ENCODE data around the gene GNA14.
"Not testable (repeated sequence)": the region's sequence is repeated elsewhere in the genome, so short reads cannot be mapped to it uniquely, and the experiment has no call there.

The GNA14 gene

GRCh38 chr9:77531400-77531799 lies 116.7 kb downstream of the GNA14 start:
- DNase-seq = no peak

- DNase-seq = no peak
Measured at GRCh38 chr9:77523891-77524290, 124.2 kb downstream of the GNA14 start.

GRCh38 chr9:77521091-77521490 lies 127.0 kb downstream of the GNA14 start:
- DNase-seq = no peak

GRCh38 chr9:77518688-77519087 lies 129.4 kb downstream of the GNA14 start:
- DNase-seq = no peak

DNA sequence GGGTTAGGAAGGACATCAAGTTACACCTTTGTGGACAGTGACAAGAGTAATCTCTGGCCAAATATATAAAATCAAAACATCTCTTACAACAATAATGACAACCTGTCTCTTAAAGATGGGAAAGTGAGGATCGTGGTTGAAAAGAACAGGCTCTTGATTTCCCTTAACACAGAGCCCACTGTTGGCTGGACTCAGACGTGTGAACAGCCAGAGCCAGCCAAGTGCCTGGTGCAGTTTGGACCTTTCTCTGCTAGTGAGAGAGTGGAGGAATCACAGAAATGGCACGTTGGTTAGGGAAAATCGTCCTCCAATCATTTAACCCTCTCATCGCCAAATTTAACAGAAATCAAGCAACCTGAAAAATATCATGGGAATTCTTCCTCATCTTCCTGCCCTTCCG lies 131.3 kb downstream of the GNA14 start:
- DNase-seq = no peak

DNA sequence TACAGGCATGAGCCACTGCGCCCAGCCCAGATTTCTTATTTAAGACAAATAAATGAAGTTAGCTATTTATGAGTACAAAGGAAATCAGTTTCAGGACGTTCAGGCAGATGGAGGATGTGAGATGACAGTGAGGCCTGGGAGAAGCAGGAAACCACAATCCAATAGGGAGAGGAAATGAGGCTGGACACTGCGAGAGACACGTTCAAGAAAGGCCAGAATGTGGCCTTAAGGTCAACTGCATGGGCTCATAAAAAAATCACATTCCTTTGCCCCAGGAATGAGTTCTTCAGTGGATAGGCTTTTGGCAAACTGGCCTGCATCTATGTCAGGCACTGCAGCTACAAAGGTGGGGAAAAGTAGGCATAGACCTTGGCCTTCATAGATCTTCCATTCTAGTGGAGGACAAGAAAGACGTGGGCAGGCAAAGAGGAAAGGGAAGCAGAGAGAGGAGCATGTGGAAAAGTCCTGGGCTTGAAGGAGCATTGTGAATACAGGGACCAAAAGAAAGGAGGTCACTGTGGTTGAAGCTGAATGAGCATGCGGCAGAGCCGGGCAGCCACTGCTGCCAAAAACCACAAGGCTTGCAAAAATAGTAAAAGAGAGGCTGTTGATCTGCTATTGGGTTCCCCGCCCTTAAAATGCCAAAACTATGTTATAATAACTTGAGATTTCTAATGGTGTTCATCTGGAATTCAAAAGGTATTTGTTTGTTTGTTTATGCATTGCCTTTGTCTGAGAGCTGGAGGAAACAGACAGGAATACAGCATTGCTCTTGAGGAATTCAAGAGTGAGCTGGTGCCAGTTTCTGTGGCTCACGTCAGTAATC lies 133.0 kb downstream of the GNA14 start:
- DNase-seq = no peak

DNA sequence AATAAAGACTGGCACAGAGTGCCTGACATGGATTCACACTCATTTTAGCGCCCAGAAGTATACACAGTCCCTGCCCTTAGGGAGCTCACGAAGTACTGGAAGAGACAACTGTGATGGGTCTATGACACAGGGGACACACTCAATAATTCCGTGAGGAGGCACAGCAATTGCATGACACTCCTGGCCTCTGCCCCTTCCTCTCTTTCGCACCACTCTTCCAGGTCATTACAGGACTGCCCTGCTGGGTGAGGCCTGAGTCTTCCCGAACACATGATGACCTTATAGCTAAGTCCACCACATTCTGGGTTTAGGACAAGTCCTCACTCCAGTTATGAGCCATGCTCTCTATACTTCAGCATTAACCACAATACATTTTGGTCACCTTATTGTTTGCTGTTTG lies 134.7 kb downstream of the GNA14 start:
- no peak for DNase-seq

DNA sequence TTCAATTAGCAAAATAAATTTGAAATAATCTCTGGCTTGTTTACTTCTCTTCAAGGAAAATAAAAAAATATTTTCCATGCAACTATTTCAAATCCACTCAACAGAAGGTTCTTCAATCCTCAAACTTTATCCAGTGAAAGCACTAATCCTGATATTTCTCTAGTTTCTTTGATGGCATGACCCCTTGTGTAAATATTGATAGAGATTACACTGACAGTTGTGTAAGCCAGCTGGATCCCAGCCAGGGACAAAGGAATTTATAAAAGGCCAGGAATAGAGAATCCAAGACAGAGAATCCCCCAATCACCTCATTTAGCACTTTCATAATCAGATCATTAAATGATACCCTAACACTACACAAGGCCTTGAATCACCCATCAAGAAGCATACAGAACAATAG lies 135.2 kb downstream of the GNA14 start:
- DNase-seq = no peak

DNA sequence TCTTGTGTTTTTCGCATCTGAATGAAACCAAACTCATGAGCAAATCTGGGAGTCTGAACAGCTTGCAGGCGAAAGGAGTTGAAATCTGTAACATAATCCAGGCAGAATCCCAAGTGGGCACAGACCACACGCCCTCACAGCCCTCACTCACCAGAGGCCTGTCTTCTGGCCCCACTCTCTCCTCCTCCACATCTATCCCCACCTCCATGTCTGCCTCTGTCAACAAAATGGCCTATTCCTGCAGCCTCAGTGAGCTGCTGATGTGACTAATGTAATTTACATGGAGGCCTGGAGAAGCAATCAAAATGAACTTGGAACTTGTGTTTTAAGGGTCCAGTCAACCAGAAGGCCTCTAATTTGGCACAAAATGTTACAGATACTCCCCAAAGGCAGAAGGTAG lies 136.6 kb downstream of the GNA14 start:
- no peak for DNase-seq

- no peak for DNase-seq
Measured at GRCh38 chr9:77510666-77511065, 137.5 kb downstream of the GNA14 start.

DNA sequence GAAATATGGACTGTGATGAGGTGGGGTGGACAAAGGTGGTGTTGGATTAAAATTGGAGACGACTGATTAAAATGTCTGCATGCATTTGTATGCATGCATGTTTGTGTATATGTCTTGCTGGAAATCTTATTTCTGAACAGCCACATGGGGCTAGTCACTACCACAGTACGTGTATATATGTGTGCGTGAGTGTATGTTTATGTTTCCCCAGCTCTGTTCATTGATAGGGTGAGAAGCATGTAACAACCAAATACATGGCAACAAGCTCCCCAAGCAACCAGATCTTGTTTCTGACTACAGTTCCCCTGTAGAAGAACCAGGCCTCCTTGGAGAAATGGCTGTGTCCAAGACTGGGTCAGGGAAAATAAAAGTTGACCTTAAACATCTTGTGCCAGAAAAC lies 139.7 kb downstream of the GNA14 start:
- DNase-seq = no peak

DNA sequence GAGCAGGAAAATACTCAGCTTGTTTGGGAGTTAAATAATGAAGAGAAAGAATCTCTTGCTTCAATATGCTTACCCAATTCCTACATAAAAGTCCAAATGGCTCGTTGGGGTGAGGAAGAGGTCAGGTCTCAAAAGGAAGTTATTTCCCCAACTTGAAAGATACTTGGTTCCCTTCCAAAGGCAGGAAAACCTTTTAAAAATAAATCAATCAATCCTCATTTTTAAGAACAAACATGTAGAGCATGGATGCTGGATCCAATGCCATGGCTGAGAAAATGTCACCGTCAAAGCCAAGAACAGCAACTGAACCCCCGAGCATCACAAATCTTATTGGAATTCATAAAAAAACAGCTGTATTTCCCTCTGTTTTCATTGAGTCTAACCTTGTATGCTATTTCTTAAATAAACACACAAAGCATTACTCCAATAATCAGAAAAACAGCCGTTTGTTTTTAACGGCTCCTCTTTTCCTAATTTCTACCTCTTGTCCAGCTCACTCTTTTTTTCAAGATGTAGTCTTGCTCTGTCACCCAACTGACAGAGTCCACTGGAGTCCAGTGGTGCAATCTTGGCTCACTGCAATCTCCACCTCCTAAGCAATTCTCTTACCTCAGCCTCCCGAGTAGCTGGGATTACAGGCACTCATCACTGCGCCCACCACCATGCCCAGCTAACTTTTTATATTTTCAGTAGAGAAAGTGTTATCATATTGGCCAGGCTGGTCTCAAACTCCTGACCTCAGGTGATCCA lies 140.7 kb downstream of the GNA14 start:
- DNase-seq = no peak

DNA sequence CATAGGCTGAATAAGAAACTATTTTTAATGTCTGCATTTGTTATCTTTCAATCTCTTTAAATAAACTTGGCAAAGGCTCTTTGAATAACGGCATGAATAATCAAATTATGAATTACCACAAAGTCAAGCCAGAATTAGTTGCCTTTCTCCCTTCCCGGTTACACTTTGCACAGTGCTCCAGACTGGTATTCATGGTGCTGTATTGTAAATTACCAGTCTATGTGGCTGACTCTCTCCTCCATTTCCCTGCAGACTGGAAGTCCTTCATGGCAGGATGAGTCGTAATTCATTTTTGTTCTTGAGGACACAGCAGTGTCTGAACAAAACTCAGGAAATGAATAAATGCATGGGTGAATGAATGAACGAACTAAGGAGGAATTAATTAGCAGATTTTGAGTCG lies 142.9 kb downstream of the GNA14 start:
- DNase-seq = no peak

DNA sequence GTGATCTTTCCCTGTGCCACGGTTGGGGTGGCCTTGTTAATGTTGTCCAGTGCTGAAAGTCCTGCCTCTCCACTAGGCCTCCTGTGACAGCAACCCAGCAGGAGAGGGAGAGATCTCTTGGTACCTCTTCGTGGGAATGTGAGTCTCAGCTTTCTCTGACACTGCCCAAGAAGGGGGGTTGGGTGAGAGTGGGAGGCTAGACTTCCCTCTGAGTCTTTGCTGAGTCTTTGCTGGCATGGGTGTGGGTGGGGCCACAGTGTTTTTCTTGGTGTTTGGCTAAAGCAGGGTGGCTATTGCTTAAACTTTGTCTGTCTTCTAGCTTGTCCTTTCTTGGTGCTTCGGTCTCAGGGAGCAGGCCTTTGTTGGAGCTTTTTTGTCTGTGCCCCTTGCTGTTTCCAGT lies 145.6 kb downstream of the GNA14 start:
- peak; percentile 65 to 71 for DNase-seq

DNA sequence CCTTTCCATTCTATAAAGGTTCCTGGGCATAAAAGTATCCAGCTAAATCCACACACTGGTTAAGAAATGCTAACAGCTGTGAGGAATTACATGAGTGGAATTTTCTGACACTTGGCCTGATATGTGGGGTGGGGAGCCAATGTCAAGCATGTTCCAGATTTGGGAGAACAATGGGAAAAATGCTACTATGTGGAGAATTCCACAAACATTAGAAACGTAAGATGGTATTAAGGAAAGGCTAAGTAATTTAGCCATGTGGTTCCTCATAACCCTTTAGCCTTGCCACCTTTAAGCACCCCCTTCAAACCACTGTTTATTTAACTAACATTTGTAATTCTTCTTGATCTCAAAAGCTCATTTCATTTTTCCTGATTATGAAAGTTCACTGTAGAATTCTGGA lies 149.2 kb downstream of the GNA14 start:
- no peak for DNase-seq

- DNase-seq = no peak
Measured at GRCh38 chr9:77497322-77498198, 150.6 kb downstream of the GNA14 start.

- no peak for DNase-seq
Measured at GRCh38 chr9:77495834-77496671, 152.1 kb downstream of the GNA14 start.

DNA sequence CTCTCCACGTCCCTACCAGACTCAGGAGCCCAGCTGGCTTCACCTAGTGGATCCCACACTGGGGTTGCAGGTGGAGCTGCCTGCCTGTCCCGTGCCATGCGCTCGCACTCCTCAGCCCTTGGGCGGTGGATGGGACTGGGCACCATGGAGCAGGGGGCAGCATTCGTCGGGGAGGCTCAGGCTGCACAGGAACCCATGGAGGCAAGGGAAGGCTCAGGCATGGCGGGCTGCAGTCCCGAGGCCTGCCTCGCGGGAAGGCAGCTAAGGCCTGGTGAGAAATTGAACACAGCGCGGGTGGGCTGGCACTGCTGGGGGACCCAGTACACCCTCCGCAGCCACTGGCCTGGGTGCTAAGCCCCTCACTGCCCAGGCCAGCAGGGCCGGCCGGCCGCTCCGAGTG lies 157.8 kb downstream of the GNA14 start:
- not testable (repeated sequence) for DNase-seq

DNA sequence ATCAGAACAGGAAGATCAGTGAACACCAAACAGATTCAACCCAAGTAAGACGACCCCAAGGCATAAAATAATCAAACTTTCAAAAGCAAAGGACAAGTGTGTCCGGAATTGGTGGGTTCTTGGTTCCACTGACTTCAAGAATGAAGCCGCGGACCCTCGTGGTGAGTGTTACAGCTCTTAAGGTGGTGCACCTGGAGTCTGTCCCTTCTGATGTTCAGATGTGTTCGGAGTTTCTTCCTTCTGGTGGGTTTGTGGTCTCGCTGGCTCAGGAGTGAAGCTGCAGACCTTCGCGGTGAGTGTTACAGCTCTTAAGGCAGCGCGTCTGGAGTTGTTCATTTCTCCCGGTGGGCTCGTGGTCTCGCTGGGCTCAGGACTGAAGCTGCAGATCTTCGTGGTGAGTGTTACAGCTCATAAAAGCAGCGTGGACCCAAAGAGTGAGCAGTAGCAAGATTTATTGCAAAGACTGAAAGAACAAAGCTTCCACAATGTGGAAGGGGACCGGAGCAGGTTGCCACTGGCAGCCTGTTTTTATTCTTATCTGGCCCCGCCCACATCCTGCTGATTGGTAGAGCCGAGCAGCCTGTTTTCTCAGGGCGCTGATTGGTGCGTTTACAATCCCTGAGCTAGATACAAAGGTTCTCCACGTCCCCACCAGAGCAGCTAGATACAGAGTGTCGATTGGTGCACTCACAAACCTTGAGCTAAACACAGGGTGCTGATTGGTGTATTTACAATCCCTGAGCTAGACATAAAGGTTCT lies 158.5 kb downstream of the GNA14 start:
- DNase-seq = not testable (repeated sequence)

DNA sequence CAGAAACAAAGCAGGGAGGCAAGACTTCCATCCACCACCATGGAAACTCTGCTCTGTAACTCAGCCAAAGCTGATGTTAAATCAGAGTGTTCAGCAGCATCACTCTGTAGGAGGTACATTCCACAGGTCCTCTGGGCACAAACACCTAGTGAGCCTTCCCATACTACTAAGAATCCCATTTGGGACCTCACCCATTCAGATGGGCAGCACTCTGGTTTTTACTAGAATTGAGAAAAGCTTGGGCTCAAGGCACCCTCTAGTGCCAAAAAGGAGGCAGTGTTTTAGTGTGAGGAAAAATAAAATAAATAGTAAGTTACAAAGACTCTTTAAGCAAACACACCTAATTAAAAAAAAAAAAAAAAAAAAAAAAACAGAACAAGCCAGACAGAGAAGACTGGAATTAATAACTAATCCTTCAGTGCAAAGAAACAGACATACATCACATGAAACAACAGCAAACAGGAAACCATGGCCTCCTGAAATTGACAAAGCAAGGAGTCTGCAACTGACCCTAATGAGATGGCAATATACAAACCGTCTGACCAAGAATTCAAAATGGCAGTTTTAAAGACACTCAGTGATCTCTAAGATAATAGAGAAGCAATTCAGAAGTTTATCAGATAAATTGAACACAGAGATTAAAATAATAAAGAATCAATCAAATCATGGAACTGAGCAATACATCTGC lies 159.5 kb downstream of the GNA14 start:
- no peak for DNase-seq

- no peak for DNase-seq
Measured at GRCh38 chr9:77486968-77487367, 161.2 kb downstream of the GNA14 start.
